Neuron (in vitro differentiated cells): ENCODE data around the gene GSTT4.
"Not testable (repeated sequence)": the region's sequence is repeated elsewhere in the genome, so short reads cannot be mapped to it uniquely, and the experiment has no call there.

ENCODE experiments used
- H2AFZ ChIP-seq: one replicate; pipeline ENCODE4 v1.6.1; 2013; ENCODE audit warnings: low read depth, mild to moderate bottlenecking, inconsistent platforms, low read length, moderate library complexity
- H3K27me3 ChIP-seq: one replicate; pipeline ENCODE4 v1.6.1; 2013; ENCODE audit warnings: low read length; ENCODE audit not compliant: insufficient read depth
- H3K36me3 ChIP-seq: one replicate; pipeline ENCODE4 v1.6.1; 2013; ENCODE audit warnings: low read length; ENCODE audit not compliant: insufficient read depth
- H3K4me1 ChIP-seq: one replicate; pipeline ENCODE4 v1.6.1; 2013; ENCODE audit warnings: low read length; ENCODE audit not compliant: insufficient read depth
- H3K4me3 ChIP-seq: 2 replicates; pipeline ENCODE4 v1.5.1; 2013; ENCODE audit warnings: mild to moderate bottlenecking, low read length, moderate library complexity
- H3K9me3 ChIP-seq: one replicate; pipeline ENCODE4 v1.6.1; 2013; ENCODE audit warnings: low read length

Gene GSTT4

DNA sequence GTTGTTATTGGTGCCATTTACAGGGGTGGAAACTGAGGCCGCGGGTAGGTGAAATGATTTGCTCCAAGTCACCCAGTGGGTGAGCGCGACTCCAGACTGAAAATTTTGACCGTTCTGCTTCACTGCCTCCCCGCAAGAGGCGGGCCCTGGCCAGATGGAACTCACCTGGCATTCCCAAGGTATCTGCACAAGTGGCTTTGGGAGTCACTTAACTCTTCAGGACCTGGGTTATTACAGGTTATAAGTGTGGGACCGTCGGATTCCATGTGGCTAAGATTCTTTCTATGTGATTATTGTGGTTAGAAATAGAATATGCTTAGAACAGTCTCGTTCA lies 6.4 kb upstream of the GSTT4 start:
- H3K36me3 ChIP-seq: no peaks in the 10 kb centered on the region
- peaks cover 5% of the 10 kb centered on the region for H3K4me1 ChIP-seq
- H3K4me3 ChIP-seq: peak overlapping the region; percentile 70
- peaks cover 3% of the 10 kb centered on the region for H3K27me3 ChIP-seq
- H3K9me3 ChIP-seq: peaks cover 5% of the 10 kb centered on the region
- H2AFZ ChIP-seq: peak overlapping the region; percentile 43

- peaks cover 4% of the 10 kb centered on the region for H3K9me3 ChIP-seq
- H3K27me3 ChIP-seq: peaks cover 3% of the 10 kb centered on the region
- no peak overlapping the region for H3K4me3 ChIP-seq
- no peaks in the 10 kb centered on the region for H3K36me3 ChIP-seq
- no peak overlapping the region for H2AFZ ChIP-seq
- H3K4me1 ChIP-seq: peaks cover 5% of the 10 kb centered on the region
These were observed 4.8 kb upstream of the GSTT4 start for GRCh38 chr22:24010018-24010391.

GRCh38 chr22:24009227-24010017 lies 4.2 kb upstream of the GSTT4 start:
- H3K27me3 ChIP-seq: peaks cover 3% of the 10 kb centered on the region
- no peak overlapping the region for H2AFZ ChIP-seq
- H3K9me3 ChIP-seq: peaks cover 4% of the 10 kb centered on the region
- H3K4me1 ChIP-seq: peaks cover 5% of the 10 kb centered on the region
- no peaks in the 10 kb centered on the region for H3K36me3 ChIP-seq
- no peak overlapping the region for H3K4me3 ChIP-seq

DNA sequence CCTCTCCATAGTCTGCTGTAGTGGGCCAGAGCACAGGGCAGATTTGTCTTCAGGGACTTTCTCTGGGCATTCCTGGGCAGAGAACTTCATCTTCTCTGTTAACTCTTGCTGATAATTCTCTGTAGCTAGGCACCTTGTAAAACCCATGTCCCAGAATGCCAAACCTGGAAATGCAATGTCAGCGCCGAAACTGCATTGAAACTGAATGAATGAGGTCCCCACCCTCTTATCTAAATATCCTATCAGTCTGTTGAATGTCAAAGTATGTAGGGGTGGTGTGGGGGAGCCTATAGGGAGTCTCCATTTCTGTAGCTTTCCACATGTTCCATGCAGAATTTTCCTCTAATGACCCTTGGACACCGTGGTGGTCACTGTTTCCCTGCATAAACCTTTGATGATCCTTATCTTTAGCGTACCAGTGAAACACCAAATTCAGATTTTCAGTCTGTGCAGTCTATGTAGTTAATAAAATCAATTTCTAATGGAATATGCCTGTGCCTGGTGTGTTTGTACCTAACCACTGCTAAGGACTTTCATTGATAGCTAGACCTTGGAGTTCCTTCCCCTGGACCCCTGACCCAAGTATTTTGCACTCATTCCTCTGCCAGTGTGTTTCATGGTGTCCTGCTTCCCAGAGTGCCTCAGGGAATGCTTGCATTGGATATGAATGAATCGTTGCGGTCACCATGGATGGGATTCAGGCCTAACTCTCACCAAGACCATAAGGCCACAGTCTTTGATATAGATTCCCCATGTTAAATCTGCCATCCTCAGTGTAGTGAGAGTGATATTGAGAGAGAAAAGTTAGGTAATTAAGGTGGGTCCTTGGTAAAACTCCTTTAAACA lies 3.4 kb upstream of the GSTT4 start:
- peaks cover 5% of the 10 kb centered on the region for H3K4me1 ChIP-seq
- H3K4me3 ChIP-seq: no peak overlapping the region
- peaks cover 4% of the 10 kb centered on the region for H3K9me3 ChIP-seq
- H3K36me3 ChIP-seq: no peaks in the 10 kb centered on the region
- no peak overlapping the region for H2AFZ ChIP-seq
- peaks cover 3% of the 10 kb centered on the region for H3K27me3 ChIP-seq

GRCh38 chr22:24008022-24008283 lies 2.7 kb upstream of the GSTT4 start:
- Histone ChIP-seq H3K4me3 (no peak overlapping the region), H3K9me3 (peaks cover 4% of the 10 kb centered on the region), H3K36me3 (no peaks in the 10 kb centered on the region), H2AFZ (no peak overlapping the region), H3K27me3 (peaks cover 3% of the 10 kb centered on the region), H3K4me1 (peaks cover 5% of the 10 kb centered on the region)

- no peak overlapping the region for H2AFZ ChIP-seq
- no peaks in the 10 kb centered on the region for H3K36me3 ChIP-seq
- peaks cover 4% of the 10 kb centered on the region for H3K9me3 ChIP-seq
- H3K4me1 ChIP-seq: peaks cover 3% of the 10 kb centered on the region
- no peak overlapping the region for H3K4me3 ChIP-seq
- peaks cover 3% of the 10 kb centered on the region for H3K27me3 ChIP-seq
These were observed 2.2 kb upstream of the GSTT4 start for GRCh38 chr22:24007253-24008021.

DNA sequence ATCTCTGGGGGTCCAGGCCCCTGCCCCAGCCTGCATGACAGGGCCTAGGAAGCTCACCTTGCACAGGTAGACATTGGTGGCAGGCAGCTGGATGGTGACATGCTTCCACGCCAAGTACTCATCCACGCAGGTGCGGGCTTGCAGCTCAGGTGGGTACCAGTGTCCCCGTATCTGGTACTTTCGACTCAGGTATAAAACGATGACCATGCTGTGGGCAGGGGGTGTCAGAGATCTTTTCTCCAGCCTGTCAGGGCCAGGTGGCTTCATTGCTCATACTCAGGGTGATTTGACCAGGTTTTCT lies 1.6 kb upstream of the GSTT4 start:
- Histone ChIP-seq H3K36me3 (no peaks in the 10 kb centered on the region), H3K4me1 (no peaks in the 10 kb centered on the region), H3K4me3 (no peak overlapping the region), H3K27me3 (peaks cover 3% of the 10 kb centered on the region), H2AFZ (no peak overlapping the region), H3K9me3 (peaks cover 4% of the 10 kb centered on the region)

DNA sequence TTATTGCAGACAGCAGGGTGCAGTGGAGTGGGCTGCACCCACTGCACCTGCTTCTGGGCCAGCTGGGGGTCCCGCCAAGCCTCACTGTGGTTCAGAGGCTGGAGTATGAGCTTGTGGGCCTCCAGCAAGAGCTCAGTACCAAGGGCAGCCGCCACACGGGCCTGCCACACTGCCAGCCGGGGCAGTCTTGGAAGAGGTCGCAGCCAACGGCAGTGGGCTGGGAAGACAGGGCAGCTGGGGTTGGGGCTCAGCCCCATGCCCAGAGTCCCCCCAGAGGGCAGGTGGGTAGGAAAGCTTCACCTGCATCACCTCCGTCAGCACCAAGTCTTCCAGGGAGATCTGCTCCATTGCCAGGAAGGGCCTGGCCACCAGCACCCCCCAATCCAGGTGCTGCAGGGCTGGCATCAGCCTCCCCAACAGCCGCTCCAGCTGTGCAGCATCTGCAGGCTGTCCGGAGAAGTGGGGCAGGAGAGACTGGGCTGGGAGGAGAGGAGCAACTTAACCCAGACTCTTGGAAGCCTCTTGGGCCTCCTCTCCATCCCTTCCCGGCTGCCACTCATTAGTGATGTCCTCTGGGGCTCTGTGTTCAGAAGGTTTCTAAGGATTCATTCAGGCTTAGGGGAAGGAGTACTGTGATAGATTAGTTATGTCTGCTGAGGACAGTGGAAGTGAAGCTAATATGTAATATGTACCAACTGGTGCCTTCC lies 1.1 kb upstream of the GSTT4 start:
- Histone ChIP-seq H3K4me1 (no peaks in the 10 kb centered on the region), H3K4me3 (no peak overlapping the region), H3K36me3 (no peaks in the 10 kb centered on the region), H2AFZ (no peak overlapping the region), H3K9me3 (peaks cover 4% of the 10 kb centered on the region), H3K27me3 (peaks cover 3% of the 10 kb centered on the region)

DNA sequence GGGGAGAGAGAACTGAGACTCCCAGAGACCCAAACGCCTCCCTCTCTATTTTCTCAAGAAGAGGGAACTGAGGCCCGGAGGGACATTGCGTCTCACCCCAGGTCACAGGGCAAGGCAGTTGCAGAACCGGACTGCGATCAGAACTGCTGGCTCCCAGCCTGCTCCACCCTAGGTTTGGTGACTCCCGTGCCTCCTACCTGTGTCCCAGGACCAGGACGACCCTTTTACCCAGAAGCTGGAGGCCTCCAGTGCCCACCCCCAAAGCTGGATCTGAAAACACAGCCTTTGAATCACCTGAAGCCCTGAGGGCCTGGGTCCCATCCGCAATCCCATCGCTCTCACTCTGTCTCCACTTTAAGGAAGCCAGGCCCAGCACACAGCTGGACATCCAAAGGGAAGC lies 1.4 kb downstream of the GSTT4 start:
- Histone ChIP-seq H3K4me3 (no peak overlapping the region), H3K4me1 (no peaks in the 10 kb centered on the region), H3K36me3 (no peaks in the 10 kb centered on the region)

GRCh38 chr22:24002851-24003250 lies 2.4 kb downstream of the GSTT4 start:
- no peaks in the 10 kb centered on the region for H3K36me3 ChIP-seq
- no peaks in the 10 kb centered on the region for H3K4me1 ChIP-seq
- peaks cover 1% of the 10 kb centered on the region for H3K27me3 ChIP-seq
- H2AFZ ChIP-seq: no peak overlapping the region
- peaks cover 4% of the 10 kb centered on the region for H3K9me3 ChIP-seq
- no peak overlapping the region for H3K4me3 ChIP-seq

More for the DNA sequence above, 1.4 kb downstream of the GSTT4 start:
- peaks cover 3% of the 10 kb centered on the region for H3K27me3 ChIP-seq
- no peak overlapping the region for H2AFZ ChIP-seq
- peaks cover 4% of the 10 kb centered on the region for H3K9me3 ChIP-seq

DNA sequence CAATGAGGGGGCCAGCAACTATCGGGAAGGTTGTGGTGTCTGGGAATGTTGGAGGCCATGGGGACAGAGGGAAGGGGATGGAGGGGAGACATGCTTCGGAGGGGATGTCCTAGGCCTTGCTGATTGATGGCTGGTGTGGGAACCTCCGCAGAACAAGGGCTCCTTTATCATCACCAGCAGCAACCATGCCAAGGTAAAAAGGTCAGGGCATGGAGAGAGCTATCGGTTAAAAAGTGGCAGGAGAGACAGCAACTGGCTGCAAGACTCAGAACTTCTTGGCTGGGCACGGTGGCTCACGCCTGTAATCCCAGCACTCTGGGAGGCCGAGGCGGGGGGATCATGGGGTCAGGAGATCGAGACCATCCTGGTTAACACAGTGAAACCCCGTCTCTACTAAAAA lies 3.0 kb downstream of the GSTT4 start:
- H3K4me1 ChIP-seq: no peaks in the 10 kb centered on the region
- H2AFZ ChIP-seq: no peak overlapping the region
- no peaks in the 10 kb centered on the region for H3K36me3 ChIP-seq
- H3K4me3 ChIP-seq: no peak overlapping the region
- no peaks in the 10 kb centered on the region for H3K27me3 ChIP-seq
- H3K9me3 ChIP-seq: peaks cover 4% of the 10 kb centered on the region

GRCh38 chr22:24001314-24001713 lies 3.9 kb downstream of the GSTT4 start:
- Histone ChIP-seq H3K4me1 (no peaks in the 10 kb centered on the region), H3K27me3 (no peaks in the 10 kb centered on the region), H3K36me3 (no peaks in the 10 kb centered on the region), H3K9me3 (no peaks in the 10 kb centered on the region), H3K4me3 (no peak overlapping the region), H2AFZ (no peak overlapping the region)

DNA sequence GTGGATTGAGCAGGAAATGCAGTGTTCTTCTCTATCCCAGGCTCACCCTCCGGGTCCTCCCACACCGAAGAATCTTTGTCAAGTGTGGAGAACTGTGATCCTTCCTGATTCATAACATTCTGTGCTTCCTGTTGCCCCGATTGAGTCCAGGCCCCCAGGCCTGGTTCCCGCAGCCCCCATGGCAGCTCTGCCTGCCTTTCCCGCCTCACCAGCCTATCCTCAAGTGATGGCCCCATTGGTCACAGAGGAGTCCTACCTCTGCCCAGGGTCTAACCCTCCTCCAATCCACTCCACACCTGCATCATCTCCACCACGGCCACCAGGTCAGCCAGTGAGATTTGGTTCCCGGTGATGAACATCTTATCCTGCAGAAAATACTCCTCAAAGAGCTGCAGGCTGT lies 5.5 kb downstream of the GSTT4 start:
- H3K4me1 ChIP-seq, H3K27me3 ChIP-seq, H2AFZ ChIP-seq, H3K9me3 ChIP-seq, H3K36me3 ChIP-seq, H3K4me3 ChIP-seq: not testable (repeated sequence)
